GM21447 (cell line): ENCODE results near the gene ZAR1L.

Experiments
- ATAC-seq: cut with Tn5 transposase; IDR thresholded peaks from one replicate; pipeline ENCODE4 v1.9.1; 2021; ENCODE audit not compliant: unreplicated experiment

The ZAR1L gene

GRCh38 chr13:32257649-32258048 lies 57.5 kb downstream of the ZAR1L start:
- no peak for ATAC-seq

GRCh38 chr13:32256243-32256642 lies 58.9 kb downstream of the ZAR1L start:
- ATAC-seq, result no peak

- ATAC-seq, result no peak
These were observed 59.4 kb downstream of the ZAR1L start for GRCh38 chr13:32255724-32256109.

GRCh38 chr13:32254916-32255723 lies 60.0 kb downstream of the ZAR1L start:
- ATAC-seq, result no peak

GRCh38 chr13:32254416-32254815 lies 60.7 kb downstream of the ZAR1L start:
- no peak for ATAC-seq

GRCh38 chr13:32253911-32254399 lies 61.2 kb downstream of the ZAR1L start:
- ATAC-seq, result no peak
